ENCODE data around the gene SYNM. TPM values are rescaled to one million over a fixed set of nuclear protein-coding genes. Genes with fewer than 3 reads are reported as not detected.

SYNM gene
- total and polyA plus RNA-seq, 2 of the 8 experiments (the other 6 are each of a cell fraction or from before 2014, with no cell fraction given): 0.89 to 2.0 TPM

DNA sequence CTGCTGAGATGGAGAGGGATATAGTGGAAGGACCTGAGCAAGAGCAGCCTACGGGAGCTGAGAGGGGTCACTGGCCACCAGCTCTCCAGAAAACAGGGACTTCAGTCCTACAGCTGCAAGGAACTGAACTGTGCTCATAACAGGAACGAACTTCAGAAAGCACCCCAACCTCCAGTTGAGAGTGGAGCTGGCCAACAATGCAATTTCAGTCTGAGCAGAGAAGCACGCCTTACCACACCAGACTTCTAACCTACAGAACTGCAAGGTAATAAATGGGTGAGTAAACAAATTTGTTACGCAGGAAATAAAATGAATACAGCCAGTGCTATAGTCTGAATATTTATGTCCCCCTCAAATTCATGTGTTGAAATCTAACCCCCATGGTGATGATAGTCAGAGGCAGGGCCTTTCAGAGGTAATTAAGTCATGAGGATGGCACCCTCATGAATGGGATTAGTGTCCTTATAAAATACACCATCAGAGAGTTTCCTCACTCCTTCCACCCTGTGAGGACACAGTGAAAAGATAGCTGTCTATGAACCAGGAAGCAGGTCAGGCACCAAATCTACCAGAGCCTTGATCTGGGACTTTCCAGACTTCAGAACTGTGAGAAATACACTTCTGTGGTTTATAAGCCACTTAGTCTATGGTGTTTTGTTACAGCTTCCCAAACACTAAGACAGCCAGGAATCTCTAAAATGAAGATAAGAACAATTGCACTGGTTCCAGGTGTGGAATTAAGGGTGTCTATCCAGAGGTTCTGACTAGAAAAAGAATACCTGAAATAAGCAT lies 58.6 kb downstream of the SYNM start:
- Histone ChIP-seq H3K36me3 (ENCODE audit: control insufficient read depth in 2 of 4, insufficient read depth in 4 of 4, low read length in 3 of 4) (peaks cover 0 to 2% (median 0%) of the 10 kb centered on the region in 4 experiments; a peak in 4 of 8 replicates), H2AFZ (ENCODE audit: low read length) (no peak overlapping the region), H3K23ac (ENCODE audit: insufficient read length) (no peak overlapping the region), H4K20me1 (replicated peaks in 1 of 2; ENCODE audit: control insufficient read depth in 1 of 2, insufficient read depth in 2 of 2, low read length in 2 of 2) (no peaks in the 10 kb centered on the region), H2BK12ac (ENCODE audit: low read depth, low read length) (no peak overlapping the region), H3K79me1 (ENCODE audit: low read depth, low read length) (no peaks in the 10 kb centered on the region), H2AK5ac (ENCODE audit: low read depth, low read length) (no peak overlapping the region), H3K4me3 (ENCODE audit: extremely low read depth in 1 of 4, insufficient read depth in 2 of 4, low read depth in 3 of 4, low read length in 4 of 4) (no peak overlapping the region), H3K23me2 (ENCODE audit: low read depth, low read length) (no peaks in the 10 kb centered on the region), H2BK20ac (ENCODE audit: low read length) (no peak overlapping the region), H4K8ac (ENCODE audit: extremely low read depth, insufficient read depth, low read length) (no peak overlapping the region), H2BK15ac (ENCODE audit: low read length) (no peak overlapping the region), H3K27me3 (replicated peaks in 1 of 4; ENCODE audit: control insufficient read depth in 3 of 4, extremely low read depth in 1 of 4, insufficient read depth in 3 of 4, low read length in 3 of 4) (no peaks in the 10 kb centered on the region), H2BK120ac (replicated peaks; ENCODE audit: low read depth, low read length) (no peak overlapping the region), H3K9me3 (ENCODE audit: insufficient read depth in 2 of 2, low read depth in 1 of 2, low read length in 1 of 2) (no peaks in the 10 kb centered on the region), H3K9ac (replicated peaks in 1 of 4; ENCODE audit: extremely low read depth in 1 of 4, low read depth in 3 of 4, low read length in 3 of 4) (no peak overlapping the region), H3K14ac (ENCODE audit: insufficient read length) (no peak overlapping the region), H3K27ac (ENCODE audit: low read depth, low read length) (no peak overlapping the region), H3K4me2 (ENCODE audit: insufficient read depth in 1 of 2, low read depth in 2 of 2, low read length in 2 of 2) (no peak overlapping the region), H3K4me1 (replicated peaks in 1 of 4; ENCODE audit: control insufficient read depth in 3 of 4, insufficient read depth in 4 of 4, low read length in 3 of 4) (no peaks in the 10 kb centered on the region), H2BK5ac (ENCODE audit: low read depth, low read length) (no peak overlapping the region), H4K5ac (ENCODE audit: insufficient read length, low read depth, low read length) (no peak overlapping the region), H3K4ac (replicated peaks; ENCODE audit: insufficient read length, low read depth, low read length) (no peak overlapping the region), H4K91ac (replicated peaks; ENCODE audit: insufficient read length, low read length) (no peak overlapping the region), H3K56ac (replicated peaks; ENCODE audit: insufficient read length, low read depth, low read length) (no peak overlapping the region), H3K18ac (ENCODE audit: extremely low read depth, low read length) (no peak overlapping the region), H3K79me2 (ENCODE audit: control insufficient read depth in 1 of 2, insufficient read depth in 2 of 2, low read length in 2 of 2) (no peaks in the 10 kb centered on the region)
- FAIRE-seq (no peak), DNase-seq (ENCODE audit: low read depth in 1 of 2, low spot score in 2 of 2) (peak in 1 of 2 experiments; percentile 7)
- 86% methylated on average over 4 of the region's 4 CpGs; no CpG with 5 or more reads in 1 of the 2 experiments for WGBS, 2 experiments (ENCODE audit: extremely low coverage in 1 of 2, insufficient coverage in 1 of 2, insufficient read length in 1 of 2, insufficient replicate concordance in 2 of 2, low coverage in 1 of 2, low lambda C conversion rate in 2 of 2, missing lambda C conversion rate in 1 of 2)
- TF ChIP-seq CTBP2 (IDR thresholded peaks at IDR 0.05; ENCODE audit: borderline replicate concordance, insufficient read depth, insufficient read length, low read length) (no peak), BCL11A (IDR thresholded peaks at IDR 0.05; ENCODE audit: low read depth in 2 of 2, low read length in 2 of 2) (no peak), EZH2 (IDR thresholded peaks at IDR 0.05; ENCODE audit: low read depth, low read length, severe bottlenecking) (no peak), POLR2A (IDR thresholded peaks at IDR 0.05; ENCODE audit: control extremely low read depth in 1 of 2, low read depth in 2 of 2, low read length in 2 of 2) (no peak), TAF1 (IDR thresholded peaks at IDR 0.05; ENCODE audit: low read depth, low read length) (no peak), JUN (IDR thresholded peaks at IDR 0.05; ENCODE audit: low read depth, low read length) (no peak)
- CTCF ChIA-PET (ENCODE audit: partially characterized antibody): interaction anchor here (0.6 to 1.0 kb wide), 2 partner anchors 49 to 1751 kb away, joined by 3 to 4 read pairs; no protein-coding TSS in a partner anchor
- POLR2A ChIA-PET (ENCODE audit: partially characterized antibody): no interaction called here
